GM19397 (cell line): ENCODE results near the gene RAB31.
"Not testable (repeated sequence)": the region's sequence is repeated elsewhere in the genome, so short reads cannot be mapped to it uniquely, and the experiment has no call there.

Experiments
- ATAC-seq: cut with Tn5 transposase; IDR thresholded peaks from one replicate; pipeline ENCODE4 v1.9.1; 2021; ENCODE audit warnings: mild to moderate bottlenecking, moderate library complexity; ENCODE audit not compliant: unreplicated experiment

The RAB31 gene

GRCh38 chr18:9708057-9708433 lies at the start of gene RAB31:
Gene RAB31 (plus strand): TSS chr18:9708301. CDS start chr18:9708406, 105 bp downstream.
- peak; percentile 50 for ATAC-seq

GRCh38 chr18:9659499-9660375 lies 48.4 kb upstream of the RAB31 start:
- no peak for ATAC-seq

- ATAC-seq, result no peak
These were observed 46.5 kb upstream of the RAB31 start for GRCh38 chr18:9661564-9661963.

GRCh38 chr18:9663377-9663776 lies 44.7 kb upstream of the RAB31 start:
- no peak for ATAC-seq

- ATAC-seq, result no peak
These were observed 42.8 kb upstream of the RAB31 start for GRCh38 chr18:9665314-9665713.

- ATAC-seq, result no peak
These were observed 41.6 kb upstream of the RAB31 start for GRCh38 chr18:9666548-9666947.

- ATAC-seq, result no peak
These were observed 39.1 kb upstream of the RAB31 start for GRCh38 chr18:9669016-9669415.

GRCh38 chr18:9671214-9671613 lies 36.9 kb upstream of the RAB31 start:
- no peak for ATAC-seq

- ATAC-seq, result peak; percentile 97
These were observed 34.5 kb upstream of the RAB31 start for GRCh38 chr18:9673296-9674251.

- ATAC-seq, result not testable (repeated sequence)
These were observed 29.9 kb upstream of the RAB31 start for GRCh38 chr18:9678216-9678615.

GRCh38 chr18:9679125-9679524 lies 29.0 kb upstream of the RAB31 start:
- no peak for ATAC-seq

GRCh38 chr18:9681217-9681616 lies 26.9 kb upstream of the RAB31 start:
- ATAC-seq, result no peak

GRCh38 chr18:9682572-9682971 lies 25.5 kb upstream of the RAB31 start:
- ATAC-seq, result no peak

- ATAC-seq, result no peak
These were observed 24.4 kb upstream of the RAB31 start for GRCh38 chr18:9683418-9684396.

GRCh38 chr18:9684881-9685614 lies 23.1 kb upstream of the RAB31 start:
- ATAC-seq, result no peak

- ATAC-seq, result no peak
These were observed 22.5 kb upstream of the RAB31 start for GRCh38 chr18:9685615-9685890.

- ATAC-seq, result no peak
These were observed 19.9 kb upstream of the RAB31 start for GRCh38 chr18:9688036-9688741.

- no peak for ATAC-seq
These were observed 18.8 kb upstream of the RAB31 start for GRCh38 chr18:9689253-9689652.

- ATAC-seq, result no peak
These were observed 17.5 kb upstream of the RAB31 start for GRCh38 chr18:9690418-9691188.
